ENCODE measurements around the gene BCL10. TPM values are rescaled to one million over a fixed set of nuclear protein-coding genes. Genes with fewer than 3 reads are reported as not detected.

Gene BCL10
- total RNA-seq, 3 donors from 2014 or later (not counting 1 experiment from before 2014, with no cell fraction given) = 46.3 to 49.2 (median 48.7) TPM

GRCh38 chr1:85282424-85282823, 6.0 kb upstream of the BCL10 start:
- H3K27ac Mint-ChIP-seq = no peak overlapping the region
- Histone ChIP-seq H3K36me3 (ENCODE audit: control insufficient read depth, insufficient read depth, low read length) (no peaks in the 10 kb centered on the region), H3K9me3 (ENCODE audit: control insufficient read depth, insufficient read depth, low read length) (no peaks in the 10 kb centered on the region), H3K27me3 (ENCODE audit: control insufficient read depth, insufficient read depth, low read length) (no peaks in the 10 kb centered on the region), H3K27ac (ENCODE audit: low read length) (no peak overlapping the region), H3K4me1 (ENCODE audit: control insufficient read depth, insufficient read depth, low read length) (no peaks in the 10 kb centered on the region), H3K4me3 (ENCODE audit: low read length) (no peak overlapping the region)
- ATAC-seq (no peak), DNase-seq (no peak)
- TF ChIP-seq CTCF (IDR thresholded peaks at IDR 0.05) = no peak
- H3K36me3 Mint-ChIP-seq = no peaks in the 10 kb centered on the region
- H3K4me1 Mint-ChIP-seq = no peaks in the 10 kb centered on the region
- 79% methylated on average over 1 of the region's 1 CpG for WGBS (ENCODE audit: insufficient coverage)
- intact Hi-C loops (cut with micrococcal nuclease) = no loop called here
- H3K27me3 Mint-ChIP-seq (ENCODE audit: low read depth in 2 of 2) = peaks cover 9 to 15% of the 10 kb centered on the region in 2 donors
- H3K9me3 Mint-ChIP-seq = no peaks in the 10 kb centered on the region
- no peak overlapping the region for H3K4me3 Mint-ChIP-seq

- Mint-ChIP-seq H3K9me3 (no peaks in the 10 kb centered on the region), H3K27ac (no peak overlapping the region), H3K4me3 (no peak overlapping the region), H3K27me3 (ENCODE audit: low read depth in 2 of 2) (peaks cover 9 to 15% of the 10 kb centered on the region in 2 donors), H3K36me3 (no peaks in the 10 kb centered on the region), H3K4me1 (peaks cover 7 to 8% of the 10 kb centered on the region in 2 donors)
- no peak for DNase-seq
- H3K27ac ChIP-seq (ENCODE audit: low read length) = no peak overlapping the region
- H3K36me3 ChIP-seq (ENCODE audit: control insufficient read depth, insufficient read depth, low read length) = no peaks in the 10 kb centered on the region
- H3K9me3 ChIP-seq (ENCODE audit: control insufficient read depth, insufficient read depth, low read length) = no peaks in the 10 kb centered on the region
- WGBS (ENCODE audit: insufficient coverage) = 92% methylated on average over 4 of the region's 4 CpGs
- H3K27me3 ChIP-seq (ENCODE audit: control insufficient read depth, insufficient read depth, low read length) = no peaks in the 10 kb centered on the region
- no peak for TF ChIP-seq CTCF (IDR thresholded peaks at IDR 0.05)
- ATAC-seq = no peak
- intact Hi-C loops (cut with micrococcal nuclease) = no loop called here
- H3K4me1 ChIP-seq (ENCODE audit: control insufficient read depth, insufficient read depth, low read length) = peaks cover 8% of the 10 kb centered on the region
- H3K4me3 ChIP-seq (ENCODE audit: low read length) = no peak overlapping the region
These were observed 4.2 kb upstream of the BCL10 start for GRCh38 chr1:85280636-85281035.

GRCh38 chr1:85279458-85280080, 3.1 kb upstream of the BCL10 start:
- 86% methylated on average over 10 of the region's 10 CpGs for WGBS (ENCODE audit: insufficient coverage)
- no peaks in the 10 kb centered on the region for H3K36me3 ChIP-seq (ENCODE audit: control insufficient read depth, insufficient read depth, low read length)
- no peak overlapping the region for H3K4me3 ChIP-seq (ENCODE audit: low read length)
- H3K27me3 Mint-ChIP-seq (ENCODE audit: low read depth in 2 of 2) = peaks cover 9 to 15% of the 10 kb centered on the region in 2 donors
- H3K27ac Mint-ChIP-seq = no peak overlapping the region
- H3K4me1 ChIP-seq (ENCODE audit: control insufficient read depth, insufficient read depth, low read length) = peaks cover 9% of the 10 kb centered on the region
- DNase-seq (no peak), ATAC-seq (no peak)
- no peaks in the 10 kb centered on the region for H3K36me3 Mint-ChIP-seq
- intact Hi-C loops (cut with micrococcal nuclease) = loop anchor here (10.0 kb wide), 1 partner anchor 1635 kb away; the partner anchor contains the start of genes HS2ST1 and SELENOF
- no peaks in the 10 kb centered on the region for H3K9me3 Mint-ChIP-seq
- no peak overlapping the region for H3K27ac ChIP-seq (ENCODE audit: low read length)
- no peak for TF ChIP-seq CTCF (IDR thresholded peaks at IDR 0.05)
- H3K27me3 ChIP-seq (ENCODE audit: control insufficient read depth, insufficient read depth, low read length) = no peaks in the 10 kb centered on the region
- H3K4me3 Mint-ChIP-seq = no peak overlapping the region
- no peaks in the 10 kb centered on the region for H3K9me3 ChIP-seq (ENCODE audit: control insufficient read depth, insufficient read depth, low read length)
- H3K4me1 Mint-ChIP-seq = peaks cover 17% of the 10 kb centered on the region in 2 donors
